GM12878 (cell line): Measurements from ENCODE around the gene ACACA. TPM values are rescaled to one million over a fixed set of nuclear protein-coding genes. Genes with fewer than 3 reads are reported as not detected.

Experiments used
- ATAC-seq: fragments of 200-7000 bp; cut with Tn5 transposase; 3 replicates; pipeline ENCODE4 v1.9.1; 2020; ENCODE audit warnings: mild to moderate bottlenecking, moderate library complexity
- BruUV-seq: library from RNA; stranded (reverse); fragments of 400-500 nt; replicated peaks from 2 replicates; lab custom pipeline; 2021; lab: Mats Ljungman, UMichigan
- CTCF ChIA-PET: fragments of 300-600 bp; sonication (Branson Sonifier 250); formaldehyde crosslinking; extraction: SDS; loops from one replicate; lab custom pipeline; 2021; ENCODE audit warnings: inconsistent platforms; lab: Yijun Ruan, JAX
- POLR2A ChIA-PET: fragments of 350-600 bp; formaldehyde crosslinking; extraction: SDS; loops from one replicate; lab custom pipeline; 2021; ENCODE audit warnings: inconsistent platforms; lab: Charles Lee
- RAD21 ChIA-PET: fragments of 300-600 bp; sonication (Branson Sonifier 250); formaldehyde crosslinking; loops from one replicate; lab custom pipeline; 2023; ENCODE audit warnings: antibody characterized with exemption; ENCODE audit not compliant: unreplicated experiment; lab: Charles Lee
- SMC1A ChIA-PET: fragments of 300-600 bp; sonication (Branson Sonifier 250); formaldehyde crosslinking; loops from one replicate; lab custom pipeline; 2023; ENCODE audit not compliant: unreplicated experiment, uncharacterized antibody; lab: Charles Lee
- DNase-seq: peaks from one replicate; pipeline ENCODE4 v3.0.0-alpha.2; 2011; ENCODE audit warnings: low read depth, low spot score
- FAIRE-seq: peaks from 3 replicates; lab custom pipeline; 2011; peaks lifted over from hg19 to GRCh38; lab: Jason Lieb, UNC
- H2AFZ ChIP-seq: 2 replicates; pipeline ENCODE4 v1.6.0; 2011; ENCODE audit warnings: low read depth, low read length, control low read depth; ENCODE audit not compliant: control insufficient read depth
- H3K27ac ChIP-seq: 2 replicates; pipeline ENCODE4 v1.5.1; 2011; ENCODE audit warnings: control low read depth; ENCODE audit not compliant: control insufficient read depth, insufficient read depth
- H3K27me3 ChIP-seq, 2 experiments: replicated peaks in 1 of 2; 2 replicates each; pipeline versions ENCODE4 v1.6.0 to v1.6.1; 2011; ENCODE audit warnings: low read length in 1 of 2; ENCODE audit not compliant: control insufficient read depth in 2 of 2, insufficient read depth in 2 of 2
- H3K36me3 ChIP-seq, 2 experiments: 2 replicates each; pipeline ENCODE4 v1.5.1; 2011; ENCODE audit warnings: low read length in 1 of 2; ENCODE audit not compliant: control insufficient read depth in 2 of 2, insufficient read depth in 2 of 2
- H3K4me1 ChIP-seq: 2 replicates; pipeline ENCODE4 v1.6.1; 2011; ENCODE audit warnings: mild to moderate bottlenecking, low read length, moderate library complexity, mixed read lengths; ENCODE audit not compliant: control insufficient read depth, insufficient read depth
- H3K4me2 ChIP-seq: 2 replicates; pipeline ENCODE4 v1.6.0; 2011; ENCODE audit warnings: control low read depth; ENCODE audit not compliant: control insufficient read depth, insufficient read depth
- H3K4me3 ChIP-seq: fragments of 200-600 bp; sonication (generic); 2 replicates; pipeline ENCODE4 v1.5.1; 2016
- H3K79me2 ChIP-seq: 2 replicates; pipeline ENCODE4 v1.6.0; 2011; ENCODE audit warnings: low read length; ENCODE audit not compliant: control insufficient read depth, insufficient read depth
- H3K9ac ChIP-seq: 2 replicates; pipeline ENCODE4 v1.8.0; 2011; ENCODE audit warnings: low read length, control low read depth, mixed read lengths; ENCODE audit not compliant: control insufficient read depth, insufficient read depth
- H3K9me3 ChIP-seq: replicated peaks from 3 replicates; pipeline ENCODE4 v1.5.1; 2011; ENCODE audit warnings: mild to moderate bottlenecking, low read length; ENCODE audit not compliant: control insufficient read depth, insufficient read depth
- H4K20me1 ChIP-seq: 2 replicates; pipeline ENCODE4 v1.6.0; 2011; ENCODE audit not compliant: control insufficient read depth, insufficient read depth
- CREM ChIP-seq: IDR thresholded peaks from 2 replicates; pipeline ENCODE4 v1.6.1; 2014; ENCODE audit warnings: antibody characterized with exemption, low read depth
- FOS ChIP-seq: IDR thresholded peaks from 3 replicates; pipeline ENCODE4 v1.6.1; 2011; ENCODE audit warnings: borderline replicate concordance; ENCODE audit not compliant: insufficient read length; ENCODE audit errors: extremely low read depth
- POLR2A ChIP-seq: IDR thresholded peaks from 2 replicates; pipeline ENCODE4 v1.6.1; 2011; ENCODE audit warnings: low read depth, mild to moderate bottlenecking, low read length
- RB1 ChIP-seq: fragments of 450-650 bp; formaldehyde crosslinking; IDR thresholded peaks from 2 replicates; pipeline ENCODE4 v1.6.1; 2017; ENCODE audit warnings: mild to moderate bottlenecking, borderline replicate concordance
- STAT3 ChIP-seq: IDR thresholded peaks from 2 replicates; pipeline ENCODE4 v1.6.1; 2011; ENCODE audit warnings: low read depth, low read length, improper control_type of control experiment
- WGBS: methylation state at CpG from one replicate; pipeline ENCODE4 v1.1.6; 2016; ENCODE audit warnings: low lambda C conversion rate; ENCODE audit not compliant: insufficient replicate concordance, insufficient coverage; ENCODE audit errors: missing lambda C conversion rate; 5-methylcytosine and 5-hydroxymethylcytosine counted together
- in situ Hi-C: fragments of 300-500 bp; cut with MboI; formaldehyde crosslinking; loops from 9 replicates; pipeline ENCODE4 v1.14.3; 2018; ENCODE audit warnings: mixed read lengths
- intact Hi-C: fragments of 100-400 bp; cut with micrococcal nuclease; formaldehyde crosslinking; loops from one replicate; pipeline ENCODE4 v1.14.2; 2022; ENCODE audit not compliant: unreplicated experiment
- polyA plus RNA-seq, 11 experiments: library from polyadenylated mRNA; depleted of rRNA in 4 of 11; unstranded in 6 of 11; stranded (reverse) in 5 of 11; fragments of >200 nt; fragmentation: Nextera tagmentation in 4 of 11; fragmentation: Illumina TruSeq in 1 of 11; extraction: Ambion mirVana in 4 of 11; extraction: Trizol in 1 of 11; gene quantifications; 1 replicate in 1 of 11; 2 replicates in 10 of 11; pipeline versions ENCODE4 v1.2.1 to v1.2.3, GENCODE V29; 2011 to 2016; ENCODE audit warnings: inconsistent platforms in 2 of 11, missing spikeins in 2 of 11, low read depth in 1 of 11
- total RNA-seq, 4 experiments: library from RNA; depleted of rRNA in 3 of 4; stranded (reverse); fragments of >200 nt in 3 of 4; fragmentation: Illumina TruSeq in 1 of 4; extraction: Trizol in 1 of 4; gene quantifications; 2 replicates each; pipeline versions ENCODE4 v1.2.1 to v1.2.3, GENCODE V29; 2013 to 2021
- TF ChIP-seq, protein P1 (sequence below): fragments of 450-650 bp; IDR thresholded peaks from 2 replicates; pipeline ENCODE4 v1.6.1; 2016; ENCODE audit warnings: mild to moderate bottlenecking

ACACA gene
- total and polyA plus RNA-seq, 10 of the 15 experiments (the other 5 are each of a cell fraction or from before 2014, with no cell fraction given): 12.9 to 74.2 (median 32.0) TPM

DNA sequence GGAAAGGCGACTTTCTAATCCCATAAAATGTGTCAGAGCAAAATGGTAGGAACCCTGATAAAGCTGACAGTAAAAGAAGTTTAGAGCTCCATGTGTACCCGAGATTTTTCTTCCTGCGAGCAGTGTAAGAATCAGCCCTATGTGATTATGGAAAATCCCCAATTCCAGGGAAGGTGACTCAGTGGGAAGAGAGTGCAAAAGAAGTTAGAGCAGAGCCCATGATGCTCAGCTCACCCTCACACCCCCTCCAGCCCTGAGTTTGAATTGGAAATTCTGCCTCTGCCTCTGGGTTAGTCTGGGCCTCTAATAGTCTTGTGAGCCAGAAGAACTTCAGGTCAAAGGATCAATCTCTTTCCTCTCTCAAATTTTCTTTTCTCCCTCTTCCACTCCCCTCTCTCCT, 18.4 kb downstream of the ACACA start:
- Histone ChIP-seq H3K79me2 (no peaks in the 10 kb centered on the region), H3K27ac (no peak overlapping the region), H3K4me1 (peaks cover 26% of the 10 kb centered on the region), H3K27me3 (no peaks in the 10 kb centered on the region), H3K9me3 (no peaks in the 10 kb centered on the region), H3K36me3 (no peaks in the 10 kb centered on the region), H3K4me3 (no peak overlapping the region), H3K4me2 (no peak overlapping the region), H4K20me1 (no peaks in the 10 kb centered on the region), H3K9ac (no peak overlapping the region), H2AFZ (no peak overlapping the region)
- ATAC-seq (no peak), FAIRE-seq (no peak), DNase-seq (no peak)
- ChIA-PET SMC1A (interaction anchor here (0.6 to 4.9 kb wide), 3 partner anchors 10 to 432 kb away, joined by 3 to 27 read pairs (median 3); no protein-coding TSS in a partner anchor), POLR2A (interaction anchor here (0.6 kb wide), 1 partner anchor 224 kb away, joined by 3 read pairs; no protein-coding TSS in a partner anchor), CTCF (interaction anchor here (0.6 to 3.9 kb wide), 3 partner anchors 10 to 26 kb away, joined by 3 to 38 read pairs (median 3); partner anchors contain the start of gene C17orf78), RAD21 (interaction anchor here (3.7 kb wide), 1 partner anchor 9 kb away, joined by 13 read pairs; no protein-coding TSS in a partner anchor)
- no TSS peak for BruUV-seq
- intact Hi-C loops (no loop called here), in situ Hi-C loops (no loop called here)
- TF ChIP-seq RB1: no peak
- WGBS: 70% methylated on average over 3 of the region's 3 CpGs

DNA sequence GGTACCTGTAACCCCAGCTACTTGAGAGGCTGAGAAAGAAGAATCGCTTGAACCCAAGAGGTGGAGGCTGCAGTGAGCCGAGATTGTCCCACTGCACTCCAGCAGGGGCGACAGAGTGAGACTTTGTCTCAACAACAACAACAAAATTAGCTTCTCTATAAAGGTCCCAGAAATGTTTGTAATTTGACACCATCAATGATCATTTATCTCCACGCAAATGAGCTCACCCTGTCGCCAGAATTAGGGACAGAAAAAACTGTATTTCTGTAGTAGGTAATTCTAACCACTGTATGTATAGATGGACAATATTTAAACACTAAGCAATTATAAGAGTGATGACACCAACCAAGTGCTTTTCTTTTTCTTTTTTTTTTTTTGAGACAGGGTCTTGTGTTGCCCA, 20.2 kb downstream of the ACACA start:
- TF ChIP-seq CREM (no peak), STAT3 (no peak), FOS (no peak), POLR2A (no peak)
- TF ChIP-seq, protein P1, sequence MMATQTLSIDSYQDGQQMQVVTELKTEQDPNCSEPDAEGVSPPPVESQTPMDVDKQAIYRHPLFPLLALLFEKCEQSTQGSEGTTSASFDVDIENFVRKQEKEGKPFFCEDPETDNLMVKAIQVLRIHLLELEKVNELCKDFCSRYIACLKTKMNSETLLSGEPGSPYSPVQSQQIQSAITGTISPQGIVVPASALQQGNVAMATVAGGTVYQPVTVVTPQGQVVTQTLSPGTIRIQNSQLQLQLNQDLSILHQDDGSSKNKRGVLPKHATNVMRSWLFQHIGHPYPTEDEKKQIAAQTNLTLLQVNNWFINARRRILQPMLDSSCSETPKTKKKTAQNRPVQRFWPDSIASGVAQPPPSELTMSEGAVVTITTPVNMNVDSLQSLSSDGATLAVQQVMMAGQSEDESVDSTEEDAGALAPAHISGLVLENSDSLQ: no peak
- Histone ChIP-seq H2AFZ (no peak overlapping the region), H4K20me1 (no peaks in the 10 kb centered on the region), H3K36me3 (no peaks in the 10 kb centered on the region), H3K79me2 (no peaks in the 10 kb centered on the region), H3K9ac (no peak overlapping the region), H3K9me3 (no peaks in the 10 kb centered on the region), H3K4me3 (no peak overlapping the region), H3K4me2 (no peak overlapping the region), H3K4me1 (peaks cover 10% of the 10 kb centered on the region), H3K27ac (no peak overlapping the region), H3K27me3 (no peaks in the 10 kb centered on the region)
- ChIA-PET SMC1A (interaction anchor here (0.6 to 4.9 kb wide), 4 partner anchors 10 to 128 kb away, joined by 3 to 27 read pairs (median 4); partner anchors contain the start of gene C17orf78), RAD21 (interaction anchor here (1.8 to 3.7 kb wide), 3 partner anchors 10 to 13 kb away, joined by 6 to 13 read pairs (median 9); no protein-coding TSS in a partner anchor), CTCF (interaction anchor here (0.7 to 3.9 kb wide), 4 partner anchors 9 to 14 kb away, joined by 3 to 38 read pairs (median 12); partner anchors contain the start of gene C17orf78), POLR2A (no interaction called here)
- intact Hi-C loops (no loop called here), in situ Hi-C loops (no loop called here)
- DNase-seq: no peak
- FAIRE-seq: no peak
- WGBS: 81% methylated on average over 5 of the region's 5 CpGs
- no peak for ATAC-seq
- BruUV-seq: no TSS peak
